DND-41 (cell line): ENCODE measurements around the gene DENND1C.

ENCODE experiments used
- ATAC-seq: fragments of 200-7000 bp; cut with Tn5 transposase; 3 replicates; pipeline ENCODE4 v1.9.1; 2021; ENCODE audit warnings: low read depth; ENCODE audit not compliant: insufficient read depth
- DNase-seq: peaks from one replicate; pipeline ENCODE4 v3.0.0-alpha.2; 2020
- H2AFZ ChIP-seq: 2 replicates; pipeline ENCODE4 v1.6.0; 2012; ENCODE audit warnings: low read depth, low read length
- H3K27ac ChIP-seq: 2 replicates; pipeline ENCODE4 v1.5.1; 2012; ENCODE audit warnings: low read length, inconsistent platforms
- H3K27me3 ChIP-seq: fragments of 200-600 bp; sonication (generic); 2 replicates; pipeline ENCODE4 v1.6.0; 2012; ENCODE audit warnings: low read length, mild to moderate bottlenecking, inconsistent platforms; ENCODE audit not compliant: insufficient read depth, poor library complexity
- H3K36me3 ChIP-seq: 2 replicates; pipeline ENCODE4 v1.5.1; 2012; ENCODE audit warnings: low read length, inconsistent platforms; ENCODE audit not compliant: insufficient read depth
- H3K4me1 ChIP-seq: 2 replicates; pipeline ENCODE4 v1.5.1; 2012; ENCODE audit warnings: mild to moderate bottlenecking, low read length; ENCODE audit not compliant: insufficient read depth
- H3K4me2 ChIP-seq: 2 replicates; pipeline ENCODE4 v1.6.0; 2012; ENCODE audit warnings: mild to moderate bottlenecking, moderate library complexity, low read length, inconsistent platforms; ENCODE audit not compliant: insufficient read depth
- H3K4me3 ChIP-seq, 2 experiments: fragments of 200-600 bp in 1 of 2; shearing (Covaris generic) in 1 of 2; 2 replicates each; pipeline ENCODE4 v1.5.1; 2012 to 2016; ENCODE audit warnings: inconsistent platforms in 2 of 2, low read length in 2 of 2, mild to moderate bottlenecking in 2 of 2, low read depth in 1 of 2, moderate library complexity in 1 of 2
- H3K79me2 ChIP-seq: 2 replicates; pipeline ENCODE4 v1.6.0; 2012; ENCODE audit warnings: low read length, inconsistent platforms; ENCODE audit not compliant: insufficient read depth
- H3K9ac ChIP-seq: 2 replicates; pipeline ENCODE4 v1.6.0; 2012; ENCODE audit warnings: low read depth, mild to moderate bottlenecking, inconsistent platforms, low read length, moderate library complexity
- H3K9me3 ChIP-seq: 2 replicates; pipeline ENCODE4 v1.5.1; 2012; ENCODE audit warnings: low read length, moderate library complexity, mild to moderate bottlenecking, inconsistent platforms; ENCODE audit not compliant: insufficient read depth, severe bottlenecking
- H4K20me1 ChIP-seq: 2 replicates; pipeline ENCODE4 v1.6.0; 2012; ENCODE audit warnings: low read length; ENCODE audit not compliant: insufficient read depth
- EZH2 ChIP-seq: IDR thresholded peaks from 3 replicates; pipeline ENCODE4 v1.6.1; 2012; ENCODE audit warnings: borderline replicate concordance, low read depth, mild to moderate bottlenecking, moderate library complexity, low read length, inconsistent platforms; ENCODE audit not compliant: severe bottlenecking
- TF ChIP-seq, protein P1 (sequence below): IDR thresholded peaks from 2 replicates; pipeline ENCODE4 v1.5.1; 2012; ENCODE audit warnings: borderline replicate concordance, low read length, moderate library complexity, mild to moderate bottlenecking; ENCODE audit not compliant: poor library complexity, severe bottlenecking; ENCODE audit errors: extremely low read depth

The DENND1C gene

DNA sequence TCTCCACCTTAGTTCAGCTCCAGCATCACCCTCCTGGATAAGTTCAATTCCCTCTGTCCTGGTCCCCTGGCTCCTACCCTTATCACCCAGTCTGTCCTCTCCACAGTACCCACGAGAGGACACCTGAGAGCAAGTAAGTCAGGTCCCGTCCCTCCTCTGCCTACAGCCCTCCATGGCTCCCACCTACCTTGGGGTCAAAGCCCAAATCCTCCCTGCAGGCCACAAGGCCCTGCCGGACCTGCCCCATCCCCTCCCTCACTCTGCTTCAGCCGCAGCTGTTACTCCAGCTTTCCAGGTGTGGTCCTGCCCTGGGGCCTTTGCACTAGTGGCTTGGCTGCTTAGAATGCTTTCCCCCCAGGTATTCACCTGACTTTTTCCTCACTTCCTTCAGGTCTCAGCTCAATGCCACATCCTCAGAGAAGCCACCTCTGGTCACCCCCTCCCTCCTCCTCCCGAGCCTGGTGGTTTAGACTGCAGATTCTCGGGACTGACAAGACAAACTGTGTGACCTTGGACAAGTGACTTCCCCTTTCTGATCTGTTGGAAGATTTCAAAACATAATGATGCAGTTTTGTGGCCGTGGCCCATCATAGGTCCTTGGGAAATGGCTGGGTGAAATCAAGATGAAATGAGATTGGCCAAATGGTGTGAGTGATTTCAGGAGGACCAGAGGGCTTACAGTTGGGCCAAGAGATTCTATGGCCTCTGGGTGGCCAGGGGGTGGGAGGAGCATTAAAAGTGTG, 16.9 kb upstream of the DENND1C start:
- H3K36me3 ChIP-seq: no peaks in the 10 kb centered on the region
- ATAC-seq: no peak
- H3K27ac ChIP-seq: no peak overlapping the region
- DNase-seq: no peak
- H3K4me2 ChIP-seq: no peak overlapping the region
- H3K4me1 ChIP-seq: peaks cover 3% of the 10 kb centered on the region
- no peak overlapping the region for H3K9ac ChIP-seq
- H3K4me3 ChIP-seq: no peak overlapping the region
- no peak for TF ChIP-seq EZH2
- TF ChIP-seq, protein P1, sequence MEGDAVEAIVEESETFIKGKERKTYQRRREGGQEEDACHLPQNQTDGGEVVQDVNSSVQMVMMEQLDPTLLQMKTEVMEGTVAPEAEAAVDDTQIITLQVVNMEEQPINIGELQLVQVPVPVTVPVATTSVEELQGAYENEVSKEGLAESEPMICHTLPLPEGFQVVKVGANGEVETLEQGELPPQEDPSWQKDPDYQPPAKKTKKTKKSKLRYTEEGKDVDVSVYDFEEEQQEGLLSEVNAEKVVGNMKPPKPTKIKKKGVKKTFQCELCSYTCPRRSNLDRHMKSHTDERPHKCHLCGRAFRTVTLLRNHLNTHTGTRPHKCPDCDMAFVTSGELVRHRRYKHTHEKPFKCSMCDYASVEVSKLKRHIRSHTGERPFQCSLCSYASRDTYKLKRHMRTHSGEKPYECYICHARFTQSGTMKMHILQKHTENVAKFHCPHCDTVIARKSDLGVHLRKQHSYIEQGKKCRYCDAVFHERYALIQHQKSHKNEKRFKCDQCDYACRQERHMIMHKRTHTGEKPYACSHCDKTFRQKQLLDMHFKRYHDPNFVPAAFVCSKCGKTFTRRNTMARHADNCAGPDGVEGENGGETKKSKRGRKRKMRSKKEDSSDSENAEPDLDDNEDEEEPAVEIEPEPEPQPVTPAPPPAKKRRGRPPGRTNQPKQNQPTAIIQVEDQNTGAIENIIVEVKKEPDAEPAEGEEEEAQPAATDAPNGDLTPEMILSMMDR: no peak
- H3K79me2 ChIP-seq: no peaks in the 10 kb centered on the region
- H4K20me1 ChIP-seq: no peaks in the 10 kb centered on the region
- H2AFZ ChIP-seq: no peak overlapping the region
- no peaks in the 10 kb centered on the region for H3K9me3 ChIP-seq
- peaks cover 13% of the 10 kb centered on the region for H3K27me3 ChIP-seq

DNA sequence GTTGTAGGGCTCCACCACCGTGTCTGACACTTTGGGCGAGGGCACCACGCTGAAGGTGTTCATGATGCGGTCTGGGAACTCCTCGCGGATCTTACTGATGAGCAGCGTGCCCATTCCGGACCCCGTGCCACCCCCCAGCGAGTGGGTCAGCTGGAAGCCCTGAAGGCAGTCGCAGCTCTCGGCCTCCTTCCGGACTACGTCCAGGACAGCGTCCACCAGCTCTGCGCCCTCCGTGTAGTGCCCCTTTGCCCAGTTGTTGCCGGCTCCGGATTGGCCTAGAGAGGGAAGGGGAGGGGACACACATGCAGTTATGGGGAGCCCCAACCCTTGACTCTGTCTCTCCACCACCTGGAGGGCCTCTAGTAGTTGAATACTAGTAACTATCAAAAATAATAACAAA, 14.4 kb upstream of the DENND1C start:
- no peak overlapping the region for H3K4me2 ChIP-seq
- H3K27me3 ChIP-seq: no peaks in the 10 kb centered on the region
- DNase-seq (no peak), ATAC-seq (no peak)
- H3K9me3 ChIP-seq: no peaks in the 10 kb centered on the region
- no peak overlapping the region for H3K27ac ChIP-seq
- no peak overlapping the region for H3K9ac ChIP-seq
- H4K20me1 ChIP-seq: no peaks in the 10 kb centered on the region
- no peak overlapping the region for H3K4me3 ChIP-seq
- no peaks in the 10 kb centered on the region for H3K4me1 ChIP-seq
- TF ChIP-seq, protein P1: no peak
- TF ChIP-seq EZH2: no peak
- no peaks in the 10 kb centered on the region for H3K36me3 ChIP-seq
- H3K79me2 ChIP-seq: no peaks in the 10 kb centered on the region
- no peak overlapping the region for H2AFZ ChIP-seq

DNA sequence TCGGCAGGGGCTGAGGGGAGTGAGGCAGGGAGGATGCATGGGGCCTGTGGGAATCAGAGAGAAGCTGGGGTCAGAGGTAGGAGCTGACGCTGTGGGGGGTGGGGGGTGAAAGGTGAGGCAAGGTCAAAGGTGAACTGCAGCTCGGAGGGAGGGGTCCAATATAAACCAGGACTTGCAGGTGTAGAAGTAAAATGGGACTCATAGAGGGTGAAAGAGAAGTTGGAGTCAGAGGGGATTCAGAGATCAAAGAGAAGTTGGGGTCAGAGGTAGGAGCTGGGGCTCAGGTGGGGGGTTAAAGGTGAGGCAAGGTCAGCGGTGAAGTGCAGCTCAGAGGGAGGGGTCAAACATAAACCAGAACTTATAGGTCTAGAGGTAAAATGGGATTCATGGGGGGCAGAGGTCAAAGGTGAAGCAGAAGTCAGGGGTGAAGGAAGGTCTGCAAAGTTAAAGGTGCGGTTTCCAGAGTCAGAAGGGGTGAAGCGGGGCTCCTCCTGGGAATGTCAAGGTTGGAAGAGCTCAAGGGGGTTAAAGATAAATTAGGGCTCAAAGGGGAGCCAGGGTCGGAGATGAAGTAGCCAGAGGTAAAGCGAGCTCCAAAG, 12.9 kb upstream of the DENND1C start:
- ATAC-seq (no peak), DNase-seq (no peak)
- Histone ChIP-seq H3K4me1 (no peaks in the 10 kb centered on the region), H2AFZ (no peak overlapping the region), H3K79me2 (no peaks in the 10 kb centered on the region), H3K27ac (no peak overlapping the region), H3K27me3 (no peaks in the 10 kb centered on the region), H3K4me2 (no peak overlapping the region), H3K36me3 (no peaks in the 10 kb centered on the region), H3K4me3 (no peak overlapping the region), H4K20me1 (no peaks in the 10 kb centered on the region), H3K9me3 (no peaks in the 10 kb centered on the region), H3K9ac (no peak overlapping the region)
- TF ChIP-seq EZH2: no peak
- TF ChIP-seq, protein P1: no peak
